Amygdala (tissue), 56 donors: Measurements from ENCODE around the gene RCHY1.

Source experiments
- DNase-seq, 56 donors: peaks; one replicate each; lab custom pipeline; 2025; lab: John Stamatoyannopoulos, UW

The RCHY1 gene

GRCh38 chr4:75432683-75433082, 81.5 kb downstream of the RCHY1 start:
- no peak for DNase-seq

- DNase-seq = no peak
Observed at GRCh38 chr4:75429208-75429607, 85.0 kb downstream of the RCHY1 start.
